Mammary epithelial cell (primary cell): Measurements from ENCODE around the gene ADAMTS18.

Experiments used
- CTCF ChIP-seq, 2 donors: IDR thresholded peaks in 1 of 2; conservative IDR thresholded peaks in 1 of 2; 2 replicates each; pipeline ENCODE4 v1.5.1; 2011 to 2012; ENCODE audit warnings: inconsistent platforms in 2 of 2, low read length in 2 of 2, mild to moderate bottlenecking in 2 of 2, control low read depth in 1 of 2, low read depth in 1 of 2; ENCODE audit not compliant: insufficient read depth in 1 of 2; ENCODE audit errors: extremely low read depth in 1 of 2
- EZH2 ChIP-seq: IDR thresholded peaks from 2 replicates; pipeline ENCODE4 v1.6.1; 2012; ENCODE audit warnings: low read length, inconsistent platforms, borderline replicate concordance

GRCh38 chr16:77457046-77457445, 22.2 kb upstream of the ADAMTS18 start:
- TF ChIP-seq CTCF (conservative IDR thresholded peaks at IDR 0.05 in 1 of 2, IDR thresholded peaks at IDR 0.05 in 1 of 2; ENCODE audit: extremely low read depth in 1 of 2, insufficient read depth in 1 of 2, low read depth in 1 of 2, low read length in 2 of 2): no peak
- no peak for TF ChIP-seq EZH2
